ENCODE measurements around the gene MGAT4C. TPM values are rescaled to one million over a fixed set of nuclear protein-coding genes. Genes with fewer than 3 reads are reported as not detected.
"Not testable (repeated sequence)": the region's sequence is repeated elsewhere in the genome, so short reads cannot be mapped to it uniquely, and the experiment has no call there.

MGAT4C gene
- 1.4 to 1.8 TPM (median 1.6 TPM) in 3 replicates for total RNA-seq

- no peak for TF ChIP-seq CTCF (IDR thresholded peaks at IDR 0.05; ENCODE audit: unreplicated experiment)
- Mint-ChIP-seq H3K9me3 (no peaks in the 10 kb centered on the region), H3K27ac (no peak within 1 kb of the TSS), H3K36me3 (no peaks in the 10 kb centered on the region), H3K4me3 (peak within 1 kb of the TSS; percentile 20), H3K4me1 (peaks cover 27% of the 10 kb centered on the region), H3K27me3 (ENCODE audit: low read depth) (no peaks in the 10 kb centered on the region)
- DNase-seq (ENCODE audit: low spot score in 2 of 2, unreplicated experiment in 2 of 2): no peak
Measured at GRCh38 chr12:86256163-86256562, at the start of gene MGAT4C. Gene MGAT4C, minus strand, starts transcription at chr12:86256391.

GRCh38 chr12:86296396-86296795, 40.2 kb upstream of the MGAT4C start:
- not testable (repeated sequence) for H3K9me3 Mint-ChIP-seq; H3K4me3 Mint-ChIP-seq; H3K4me1 Mint-ChIP-seq; DNase-seq (ENCODE audit: low spot score in 2 of 2, unreplicated experiment in 2 of 2); H3K27me3 Mint-ChIP-seq (ENCODE audit: low read depth); H3K36me3 Mint-ChIP-seq; H3K27ac Mint-ChIP-seq

- no peak overlapping the region for H3K4me3 Mint-ChIP-seq
- DNase-seq (ENCODE audit: low spot score in 2 of 2, unreplicated experiment in 2 of 2): no peak
- TF ChIP-seq CTCF (IDR thresholded peaks at IDR 0.05; ENCODE audit: unreplicated experiment): no peak
- H3K9me3 Mint-ChIP-seq: peaks cover 7% of the 10 kb centered on the region
- no peak overlapping the region for H3K27ac Mint-ChIP-seq
- peaks cover 6% of the 10 kb centered on the region for H3K36me3 Mint-ChIP-seq
- H3K4me1 Mint-ChIP-seq: peaks cover 10% of the 10 kb centered on the region
- H3K27me3 Mint-ChIP-seq (ENCODE audit: low read depth): no peaks in the 10 kb centered on the region
Measured at GRCh38 chr12:86293682-86294240, 37.6 kb upstream of the MGAT4C start.

- H3K27me3 Mint-ChIP-seq (ENCODE audit: low read depth): no peaks in the 10 kb centered on the region
- no peak overlapping the region for H3K4me3 Mint-ChIP-seq
- no peak for TF ChIP-seq CTCF (IDR thresholded peaks at IDR 0.05; ENCODE audit: unreplicated experiment)
- H3K27ac Mint-ChIP-seq: no peak overlapping the region
- no peak for DNase-seq (ENCODE audit: low spot score in 2 of 2, unreplicated experiment in 2 of 2)
- peaks cover 17% of the 10 kb centered on the region for H3K9me3 Mint-ChIP-seq
- peaks cover 8% of the 10 kb centered on the region for H3K36me3 Mint-ChIP-seq
- peaks cover 10% of the 10 kb centered on the region for H3K4me1 Mint-ChIP-seq
Measured at GRCh38 chr12:86292480-86292879, 36.3 kb upstream of the MGAT4C start.

GRCh38 chr12:86290615-86291014, 34.4 kb upstream of the MGAT4C start:
- Mint-ChIP-seq H3K4me3 (no peak overlapping the region), H3K27ac (no peak overlapping the region), H3K36me3 (peaks cover 8% of the 10 kb centered on the region), H3K9me3 (peaks cover 17% of the 10 kb centered on the region), H3K27me3 (ENCODE audit: low read depth) (no peaks in the 10 kb centered on the region), H3K4me1 (peaks cover 10% of the 10 kb centered on the region)
- no peak for TF ChIP-seq CTCF (IDR thresholded peaks at IDR 0.05; ENCODE audit: unreplicated experiment)
- no peak for DNase-seq (ENCODE audit: low spot score in 2 of 2, unreplicated experiment in 2 of 2)

- no peaks in the 10 kb centered on the region for H3K27me3 Mint-ChIP-seq (ENCODE audit: low read depth)
- H3K36me3 Mint-ChIP-seq: peaks cover 8% of the 10 kb centered on the region
- no peak overlapping the region for H3K27ac Mint-ChIP-seq
- peaks cover 20% of the 10 kb centered on the region for H3K4me1 Mint-ChIP-seq
- TF ChIP-seq CTCF (IDR thresholded peaks at IDR 0.05; ENCODE audit: unreplicated experiment): no peak
- no peak overlapping the region for H3K4me3 Mint-ChIP-seq
- H3K9me3 Mint-ChIP-seq: peaks cover 17% of the 10 kb centered on the region
- no peak for DNase-seq (ENCODE audit: low spot score in 2 of 2, unreplicated experiment in 2 of 2)
Measured at GRCh38 chr12:86286119-86286518, 29.9 kb upstream of the MGAT4C start.
